ENCODE measurements around the gene MORC2. TPM values are rescaled to one million over a fixed set of nuclear protein-coding genes. Genes with fewer than 3 reads are reported as not detected.

MORC2 gene
- total and polyA plus RNA-seq, 2 donors from 2014 or later, result 18.0 to 18.8 TPM

DNA sequence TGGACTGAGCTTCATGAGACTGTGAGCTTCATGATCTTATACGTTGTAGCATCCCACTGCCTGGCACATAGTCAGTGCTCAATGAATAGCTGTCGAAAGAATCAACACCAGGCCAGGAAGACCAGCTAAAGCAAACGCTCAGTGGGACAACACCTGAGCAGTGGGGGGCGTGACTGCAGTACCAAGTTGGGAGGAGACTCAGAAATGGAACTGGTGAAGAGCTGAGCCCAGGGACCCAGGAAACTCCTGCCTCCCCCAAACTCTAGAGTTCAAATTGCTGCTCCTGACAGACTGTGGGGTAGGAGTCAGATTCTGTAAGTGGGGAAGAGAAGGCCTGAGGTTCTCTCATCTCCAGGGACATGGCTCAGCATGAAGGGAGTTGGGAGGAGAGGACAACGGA is 59.3 kb downstream of the MORC2 start:
- FAIRE-seq (no peak), DNase-seq (no peak)
- H3K4me1 ChIP-seq (ENCODE audit: control insufficient read depth in 2 of 3, insufficient read depth in 2 of 3, low read depth in 1 of 3, low read length in 3 of 3), result no peaks in the 10 kb centered on the region
- peaks cover 0 to 3% (median 0%) of the 10 kb centered on the region in 3 donors for H3K36me3 ChIP-seq (ENCODE audit: control insufficient read depth in 2 of 3, insufficient read depth in 3 of 3, low read length in 3 of 3)
- H3K4me3 ChIP-seq (ENCODE audit: low read length in 3 of 3), result no peak overlapping the region
- H3K9ac ChIP-seq (ENCODE audit: low read length in 3 of 3), result no peak overlapping the region
- no peaks in the 10 kb centered on the region for H3K9me3 ChIP-seq (ENCODE audit: control insufficient read depth in 2 of 3, insufficient read depth in 1 of 3, low read length in 3 of 3)
- H3K27ac ChIP-seq (ENCODE audit: low read depth in 2 of 2, low read length in 2 of 2), result no peak overlapping the region
- TF ChIP-seq, protein P1, sequence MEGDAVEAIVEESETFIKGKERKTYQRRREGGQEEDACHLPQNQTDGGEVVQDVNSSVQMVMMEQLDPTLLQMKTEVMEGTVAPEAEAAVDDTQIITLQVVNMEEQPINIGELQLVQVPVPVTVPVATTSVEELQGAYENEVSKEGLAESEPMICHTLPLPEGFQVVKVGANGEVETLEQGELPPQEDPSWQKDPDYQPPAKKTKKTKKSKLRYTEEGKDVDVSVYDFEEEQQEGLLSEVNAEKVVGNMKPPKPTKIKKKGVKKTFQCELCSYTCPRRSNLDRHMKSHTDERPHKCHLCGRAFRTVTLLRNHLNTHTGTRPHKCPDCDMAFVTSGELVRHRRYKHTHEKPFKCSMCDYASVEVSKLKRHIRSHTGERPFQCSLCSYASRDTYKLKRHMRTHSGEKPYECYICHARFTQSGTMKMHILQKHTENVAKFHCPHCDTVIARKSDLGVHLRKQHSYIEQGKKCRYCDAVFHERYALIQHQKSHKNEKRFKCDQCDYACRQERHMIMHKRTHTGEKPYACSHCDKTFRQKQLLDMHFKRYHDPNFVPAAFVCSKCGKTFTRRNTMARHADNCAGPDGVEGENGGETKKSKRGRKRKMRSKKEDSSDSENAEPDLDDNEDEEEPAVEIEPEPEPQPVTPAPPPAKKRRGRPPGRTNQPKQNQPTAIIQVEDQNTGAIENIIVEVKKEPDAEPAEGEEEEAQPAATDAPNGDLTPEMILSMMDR (IDR thresholded peaks at IDR 0.05; ENCODE audit: borderline replicate concordance, extremely low read depth, insufficient read depth), result no peak
- intact Hi-C loops (cut with DNase I), result no loop called here
- no peaks in the 10 kb centered on the region for H3K27me3 ChIP-seq (ENCODE audit: control insufficient read depth, insufficient read depth, low read length)

DNA sequence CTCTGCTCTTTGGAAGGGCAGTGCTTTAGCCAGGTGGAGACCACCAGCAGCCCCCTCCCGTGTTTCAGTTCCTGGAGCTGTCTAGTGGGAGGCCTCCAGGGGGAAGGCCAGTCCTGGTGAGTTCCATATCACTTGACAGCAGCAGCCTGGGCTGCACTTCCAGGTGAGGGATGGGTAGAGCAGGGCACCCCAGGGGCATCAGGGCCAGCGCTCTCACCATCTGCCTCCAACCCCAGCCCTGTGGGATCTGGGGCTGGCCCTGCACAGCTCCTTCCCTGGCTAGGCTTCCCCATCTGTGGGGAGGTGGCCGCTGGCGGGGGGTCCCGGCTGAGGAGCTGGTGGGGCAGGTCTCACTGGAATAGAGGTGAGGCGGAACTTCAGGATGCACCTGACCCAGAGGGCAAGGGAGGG is 60.5 kb downstream of the MORC2 start:
- Histone ChIP-seq H3K9me3 (ENCODE audit: control insufficient read depth in 2 of 3, insufficient read depth in 1 of 3, low read length in 3 of 3) (no peaks in the 10 kb centered on the region), H3K27me3 (ENCODE audit: control insufficient read depth, insufficient read depth, low read length) (no peaks in the 10 kb centered on the region), H3K9ac (ENCODE audit: low read length in 3 of 3) (no peak overlapping the region), H3K36me3 (ENCODE audit: control insufficient read depth in 2 of 3, insufficient read depth in 3 of 3, low read length in 3 of 3) (peaks cover 0 to 3% (median 0%) of the 10 kb centered on the region in 3 donors), H3K27ac (ENCODE audit: low read depth in 2 of 2, low read length in 2 of 2) (no peak overlapping the region), H3K4me1 (ENCODE audit: control insufficient read depth in 2 of 3, insufficient read depth in 2 of 3, low read depth in 1 of 3, low read length in 3 of 3) (no peaks in the 10 kb centered on the region), H3K4me3 (ENCODE audit: low read length in 3 of 3) (no peak overlapping the region)
- TF ChIP-seq, protein P1 (IDR thresholded peaks at IDR 0.05; ENCODE audit: borderline replicate concordance, extremely low read depth, insufficient read depth), result no peak
- DNase-seq (no peak), FAIRE-seq (no peak)
- intact Hi-C loops (cut with DNase I), result no loop called here

DNA sequence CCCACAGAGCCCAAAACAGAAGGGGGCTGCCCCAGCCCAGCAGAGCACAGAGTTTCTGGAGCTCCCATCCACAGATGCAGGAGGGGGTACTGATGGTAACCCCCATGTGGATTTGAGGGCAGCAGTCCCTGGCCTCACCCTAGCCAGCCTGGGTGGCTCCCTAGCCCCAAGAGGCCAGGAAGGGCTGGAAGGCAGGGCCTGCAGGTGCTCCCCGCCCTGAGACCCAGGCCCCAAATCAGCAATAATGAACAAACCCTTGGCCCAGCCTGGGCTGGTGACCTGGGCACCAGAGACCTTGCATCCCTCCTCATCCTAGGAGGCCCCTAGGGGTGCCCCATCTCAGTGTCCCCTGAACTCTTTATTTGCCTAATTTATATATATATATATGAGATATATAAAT is 61.6 kb downstream of the MORC2 start:
- Histone ChIP-seq H3K9ac (ENCODE audit: low read length in 3 of 3) (no peak overlapping the region), H3K27me3 (ENCODE audit: control insufficient read depth, insufficient read depth, low read length) (no peaks in the 10 kb centered on the region), H3K27ac (ENCODE audit: low read depth in 2 of 2, low read length in 2 of 2) (no peak overlapping the region), H3K9me3 (ENCODE audit: control insufficient read depth in 2 of 3, insufficient read depth in 1 of 3, low read length in 3 of 3) (no peaks in the 10 kb centered on the region), H3K36me3 (ENCODE audit: control insufficient read depth in 2 of 3, insufficient read depth in 3 of 3, low read length in 3 of 3) (peaks cover 0 to 3% (median 0%) of the 10 kb centered on the region in 3 donors), H3K4me3 (ENCODE audit: low read length in 3 of 3) (no peak overlapping the region), H3K4me1 (ENCODE audit: control insufficient read depth in 2 of 3, insufficient read depth in 2 of 3, low read depth in 1 of 3, low read length in 3 of 3) (no peaks in the 10 kb centered on the region)
- TF ChIP-seq, protein P1 (IDR thresholded peaks at IDR 0.05; ENCODE audit: borderline replicate concordance, extremely low read depth, insufficient read depth), result no peak
- intact Hi-C loops (cut with DNase I), result no loop called here
- FAIRE-seq (no peak), DNase-seq (no peak)

DNA sequence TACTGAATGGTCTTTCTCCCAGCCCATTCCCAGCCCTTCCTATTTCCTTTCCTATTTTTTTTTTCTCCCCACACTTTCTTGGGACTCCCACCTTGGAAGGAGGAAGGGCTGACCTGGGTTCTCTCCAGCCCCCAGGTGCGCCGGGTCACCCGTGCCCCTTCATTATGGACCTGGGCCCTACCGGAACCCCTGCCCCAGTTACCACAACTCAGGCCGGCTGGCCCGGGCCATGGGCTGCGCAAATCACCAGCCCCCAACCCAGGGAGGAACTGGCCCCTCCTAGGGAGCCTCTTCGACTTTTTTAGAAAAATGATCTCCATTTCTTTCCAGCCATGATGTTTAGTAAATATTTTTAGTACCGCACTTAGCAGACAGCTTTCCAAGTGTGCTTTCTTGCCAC is 62.2 kb downstream of the MORC2 start:
- TF ChIP-seq, protein P1 (IDR thresholded peaks at IDR 0.05; ENCODE audit: borderline replicate concordance, extremely low read depth, insufficient read depth), result no peak
- H3K36me3 ChIP-seq (ENCODE audit: control insufficient read depth in 2 of 3, insufficient read depth in 3 of 3, low read length in 3 of 3), result peaks cover 0 to 3% (median 0%) of the 10 kb centered on the region in 3 donors

More for the DNA sequence above, 62.2 kb downstream of the MORC2 start:
- intact Hi-C loops (cut with DNase I), result no loop called here
- H3K4me3 ChIP-seq (ENCODE audit: low read length in 3 of 3), result no peak overlapping the region
- DNase-seq (no peak), FAIRE-seq (no peak)
- H3K27ac ChIP-seq (ENCODE audit: low read depth in 2 of 2, low read length in 2 of 2), result no peak overlapping the region
- no peaks in the 10 kb centered on the region for H3K4me1 ChIP-seq (ENCODE audit: control insufficient read depth in 2 of 3, insufficient read depth in 2 of 3, low read depth in 1 of 3, low read length in 3 of 3)
- H3K9ac ChIP-seq (ENCODE audit: low read length in 3 of 3), result no peak overlapping the region
- no peaks in the 10 kb centered on the region for H3K27me3 ChIP-seq (ENCODE audit: control insufficient read depth, insufficient read depth, low read length)
- H3K9me3 ChIP-seq (ENCODE audit: control insufficient read depth in 2 of 3, insufficient read depth in 1 of 3, low read length in 3 of 3), result no peaks in the 10 kb centered on the region

Measured in kidney (tissue), 14 donors.